Stimulated activated CD4-positive, alpha-beta T cell treated with anti-CD3 and anti-CD28 coated beads, Interleukin-1b, Interleukin-23, amount 100 ng/mL, for 4 hours (primary cell): Measurements from ENCODE around the gene BCORL1.

ENCODE experiments used
- DNase-seq, 2 donors: peaks; one replicate each; pipeline ENCODE4 v3.0.0-alpha.2; 2020; ENCODE audit warnings: low read depth in 2 of 2

Gene BCORL1, protein sequence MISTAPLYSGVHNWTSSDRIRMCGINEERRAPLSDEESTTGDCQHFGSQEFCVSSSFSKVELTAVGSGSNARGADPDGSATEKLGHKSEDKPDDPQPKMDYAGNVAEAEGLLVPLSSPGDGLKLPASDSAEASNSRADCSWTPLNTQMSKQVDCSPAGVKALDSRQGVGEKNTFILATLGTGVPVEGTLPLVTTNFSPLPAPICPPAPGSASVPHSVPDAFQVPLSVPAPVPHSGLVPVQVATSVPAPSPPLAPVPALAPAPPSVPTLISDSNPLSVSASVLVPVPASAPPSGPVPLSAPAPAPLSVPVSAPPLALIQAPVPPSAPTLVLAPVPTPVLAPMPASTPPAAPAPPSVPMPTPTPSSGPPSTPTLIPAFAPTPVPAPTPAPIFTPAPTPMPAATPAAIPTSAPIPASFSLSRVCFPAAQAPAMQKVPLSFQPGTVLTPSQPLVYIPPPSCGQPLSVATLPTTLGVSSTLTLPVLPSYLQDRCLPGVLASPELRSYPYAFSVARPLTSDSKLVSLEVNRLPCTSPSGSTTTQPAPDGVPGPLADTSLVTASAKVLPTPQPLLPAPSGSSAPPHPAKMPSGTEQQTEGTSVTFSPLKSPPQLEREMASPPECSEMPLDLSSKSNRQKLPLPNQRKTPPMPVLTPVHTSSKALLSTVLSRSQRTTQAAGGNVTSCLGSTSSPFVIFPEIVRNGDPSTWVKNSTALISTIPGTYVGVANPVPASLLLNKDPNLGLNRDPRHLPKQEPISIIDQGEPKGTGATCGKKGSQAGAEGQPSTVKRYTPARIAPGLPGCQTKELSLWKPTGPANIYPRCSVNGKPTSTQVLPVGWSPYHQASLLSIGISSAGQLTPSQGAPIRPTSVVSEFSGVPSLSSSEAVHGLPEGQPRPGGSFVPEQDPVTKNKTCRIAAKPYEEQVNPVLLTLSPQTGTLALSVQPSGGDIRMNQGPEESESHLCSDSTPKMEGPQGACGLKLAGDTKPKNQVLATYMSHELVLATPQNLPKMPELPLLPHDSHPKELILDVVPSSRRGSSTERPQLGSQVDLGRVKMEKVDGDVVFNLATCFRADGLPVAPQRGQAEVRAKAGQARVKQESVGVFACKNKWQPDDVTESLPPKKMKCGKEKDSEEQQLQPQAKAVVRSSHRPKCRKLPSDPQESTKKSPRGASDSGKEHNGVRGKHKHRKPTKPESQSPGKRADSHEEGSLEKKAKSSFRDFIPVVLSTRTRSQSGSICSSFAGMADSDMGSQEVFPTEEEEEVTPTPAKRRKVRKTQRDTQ (N-terminal part only)

DNA sequence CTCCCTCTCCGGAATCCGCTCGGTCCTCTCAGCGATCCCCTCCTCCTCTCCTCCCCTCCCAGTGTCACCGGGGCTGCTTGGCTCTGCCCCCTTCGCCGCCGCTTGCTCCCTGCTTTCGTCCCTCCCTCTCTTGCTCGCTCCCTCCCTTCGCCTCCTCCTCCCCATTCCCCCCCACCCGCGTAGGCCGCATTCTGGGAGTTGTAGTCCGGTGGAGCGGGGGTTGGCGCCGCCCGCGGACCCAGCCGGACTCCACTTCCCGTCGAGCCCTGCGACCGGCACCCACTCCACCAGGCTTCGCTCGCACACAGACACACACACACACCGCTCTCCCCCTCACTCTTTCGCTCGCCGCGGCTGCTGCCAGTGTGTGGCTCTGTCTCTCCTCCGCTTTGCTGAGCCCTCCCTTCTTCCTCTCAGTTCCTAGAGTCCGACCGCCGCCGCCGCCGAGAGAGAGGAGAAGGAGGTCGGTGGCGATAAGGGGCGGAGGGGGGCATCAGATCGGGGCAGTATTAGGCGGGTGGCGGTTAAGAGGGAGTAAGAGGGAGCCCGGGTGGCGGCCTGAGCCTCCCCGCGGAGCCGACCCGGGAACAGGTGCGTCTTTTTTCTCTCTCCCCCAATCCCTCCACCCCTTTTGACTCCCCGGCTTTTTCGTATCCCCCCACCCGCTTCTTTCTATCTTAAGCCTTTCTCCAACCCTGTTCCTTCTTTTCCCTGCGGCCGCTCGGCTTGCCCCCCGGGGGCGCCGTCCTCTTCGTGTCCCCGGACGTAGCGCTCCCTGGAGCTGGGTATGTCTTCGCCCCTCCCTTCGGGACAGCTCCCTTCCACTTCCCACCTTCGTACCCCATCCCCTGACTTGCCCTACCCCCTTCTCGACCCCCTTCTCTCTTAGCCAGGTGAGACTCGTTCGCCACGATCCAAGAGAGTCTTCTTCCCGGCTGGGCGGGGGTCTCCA lies at the start of gene BCORL1:
BCORL1 (plus strand) TSS at position 336 of the 952 bp plus-strand sequence. CDS start 22,597 bp downstream, outside the sequence.
- peak; percentile 72 to 77 for DNase-seq

DNA sequence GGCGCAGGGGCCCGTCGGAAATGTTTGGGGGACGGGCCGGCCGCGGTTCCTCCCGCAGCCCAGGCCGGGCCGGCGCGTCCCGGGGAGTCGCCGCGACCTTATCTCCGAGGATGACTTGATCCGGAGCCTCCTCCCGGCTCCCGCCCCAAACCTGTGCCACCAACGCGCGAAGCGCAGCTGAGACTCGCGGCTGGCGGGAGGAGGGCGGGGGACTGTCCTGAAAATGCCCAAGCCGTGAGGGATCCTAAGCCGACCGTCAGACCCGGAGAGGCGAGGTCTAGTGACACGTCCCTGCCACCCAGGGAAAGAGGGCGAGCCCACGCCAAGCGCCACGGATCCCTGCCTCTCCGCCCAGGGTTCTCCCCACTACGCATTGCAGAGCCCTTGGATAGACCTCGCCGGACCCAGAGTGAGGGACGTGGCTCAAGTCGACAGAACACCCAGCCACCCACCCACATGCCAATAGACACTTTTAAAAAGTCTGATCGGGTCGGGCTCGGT lies 49.6 kb upstream of the BCORL1 start:
- DNase-seq, result peak in 1 of 2 donors; percentile 3

DNA sequence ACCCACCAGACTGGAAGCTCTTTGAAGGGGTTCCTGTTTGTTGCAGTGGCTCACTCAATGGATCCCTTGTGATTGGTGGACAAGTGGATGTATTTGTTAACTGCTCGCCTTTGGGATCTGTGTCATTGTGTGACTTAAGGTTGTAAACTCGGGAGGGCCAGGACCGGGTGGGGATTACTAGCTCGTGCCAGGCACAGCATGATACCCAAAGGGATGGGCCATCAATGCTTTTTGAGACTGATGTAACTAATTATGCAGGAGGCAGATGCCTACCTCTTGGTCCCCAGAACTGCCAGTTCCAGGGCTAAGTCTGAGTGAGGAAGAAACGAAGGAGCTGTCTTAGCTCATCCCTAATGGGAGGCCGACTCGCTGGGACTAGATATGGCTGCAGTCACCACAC lies 48.7 kb upstream of the BCORL1 start:
- no peak for DNase-seq

DNA sequence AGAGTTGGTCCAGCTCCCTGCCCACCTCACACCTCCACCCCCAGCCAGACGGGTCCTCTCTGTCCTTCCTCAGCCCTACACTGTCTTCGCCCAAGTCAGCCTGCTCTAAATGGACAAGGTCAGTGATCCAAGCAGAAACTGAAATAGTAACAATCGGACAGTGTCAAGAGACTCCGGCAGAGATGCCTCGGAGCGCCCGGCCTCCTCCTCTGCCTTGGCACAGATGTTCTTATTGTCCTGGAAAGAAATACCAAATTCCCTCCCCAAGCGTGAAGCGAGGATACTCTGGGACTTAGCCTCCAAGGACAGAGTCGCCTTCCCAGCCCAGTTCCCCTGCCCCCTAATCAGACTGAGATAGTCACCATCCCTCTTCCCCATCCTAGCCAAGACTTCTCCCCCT lies 48.0 kb upstream of the BCORL1 start:
- no peak for DNase-seq

DNA sequence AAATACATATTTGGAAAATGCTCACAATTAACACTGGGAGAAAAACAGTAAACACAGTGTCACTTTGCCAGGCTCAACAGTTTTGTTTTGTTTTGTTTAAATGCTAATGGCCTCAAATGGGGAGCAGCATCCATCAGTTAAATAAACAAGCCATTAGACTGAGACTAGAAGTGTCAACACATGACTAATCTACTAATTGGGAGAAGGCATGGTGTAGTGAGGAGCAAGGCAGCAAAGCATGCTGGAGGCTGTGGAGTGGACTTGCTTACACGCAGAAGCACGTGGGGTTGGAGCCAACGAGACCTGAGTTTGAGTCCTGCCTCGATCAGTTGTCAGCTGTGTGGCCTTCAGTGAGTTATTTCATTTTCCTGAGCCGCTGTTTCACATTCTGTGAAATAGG lies 47.5 kb upstream of the BCORL1 start:
- no peak for DNase-seq

DNA sequence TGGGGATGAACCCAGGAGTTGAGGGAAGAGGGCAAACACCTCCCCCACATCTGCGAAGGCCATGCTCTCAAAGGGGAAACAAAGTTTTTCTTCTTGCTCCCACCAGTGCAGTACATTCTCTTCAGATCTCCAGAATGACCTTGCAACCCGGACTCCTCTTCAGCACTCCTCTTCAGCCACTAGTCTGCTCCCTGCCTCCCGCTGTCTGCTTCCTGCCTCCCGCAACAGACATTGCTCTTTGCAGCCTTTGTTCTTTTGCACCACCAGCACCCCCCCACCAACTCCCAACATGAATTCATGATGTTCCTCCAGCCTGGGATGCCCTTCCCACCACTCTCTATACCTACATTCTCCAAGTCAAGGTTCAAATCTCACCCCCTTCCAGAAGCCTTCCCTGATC lies 44.4 kb upstream of the BCORL1 start:
- DNase-seq, result no peak

DNA sequence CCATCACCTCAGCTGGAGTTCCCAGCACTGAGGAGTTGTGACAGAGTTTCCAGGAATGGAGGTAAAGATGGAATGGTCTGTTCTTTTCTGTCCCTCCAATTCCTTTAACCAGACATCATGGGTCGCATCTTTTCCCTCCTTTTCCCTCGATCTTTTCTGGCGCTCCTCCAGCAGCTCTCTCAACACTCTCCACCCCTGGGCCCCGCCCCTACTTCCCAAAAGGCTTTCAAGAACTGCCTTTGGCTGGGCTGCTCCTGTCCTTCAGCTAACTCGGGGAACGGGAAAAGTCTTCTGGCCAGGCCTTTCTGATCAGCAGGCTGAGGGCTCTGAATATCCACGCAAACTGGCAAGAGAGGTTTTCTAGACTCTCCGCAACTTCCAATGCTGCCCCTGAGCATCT lies 42.4 kb upstream of the BCORL1 start:
- no peak for DNase-seq

DNA sequence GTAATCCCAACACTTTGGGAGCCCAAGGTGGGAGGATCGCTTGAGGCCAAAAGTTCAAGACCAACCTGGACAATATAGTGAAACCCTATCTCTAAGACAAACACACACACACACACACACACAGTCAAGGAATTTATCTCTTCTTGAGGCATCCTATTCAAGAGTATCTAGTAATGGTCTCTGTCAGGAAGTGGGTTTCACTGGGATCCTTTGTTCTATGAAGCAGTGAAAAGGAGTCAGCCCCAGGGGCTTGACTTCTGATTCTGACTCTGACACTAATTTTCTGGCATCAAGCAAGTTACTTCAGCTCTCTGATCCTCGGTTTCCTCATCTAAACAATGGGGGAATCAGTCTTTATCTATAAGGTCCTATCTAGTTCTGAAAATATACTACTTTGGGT lies 41.7 kb upstream of the BCORL1 start:
- no peak for DNase-seq

DNA sequence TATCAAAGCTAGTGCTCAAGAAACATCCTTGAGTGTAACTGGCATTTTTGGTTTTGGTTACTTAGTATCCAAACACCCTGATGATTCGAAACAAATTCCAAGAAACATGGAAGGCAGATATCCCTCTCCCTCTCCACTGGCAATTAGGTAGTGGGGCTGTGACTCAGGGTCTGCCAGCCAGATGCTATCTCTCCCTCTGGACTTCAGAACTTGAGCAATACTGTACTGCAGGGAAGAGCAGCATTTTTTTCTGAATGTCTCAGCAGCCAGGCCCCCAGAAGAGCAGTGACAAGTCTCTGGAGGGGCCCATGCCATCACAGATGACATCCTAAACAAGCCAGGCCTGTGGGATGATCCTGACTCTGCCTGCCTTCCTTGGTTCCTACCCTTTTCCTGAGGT lies 37.3 kb upstream of the BCORL1 start:
- no peak for DNase-seq

DNA sequence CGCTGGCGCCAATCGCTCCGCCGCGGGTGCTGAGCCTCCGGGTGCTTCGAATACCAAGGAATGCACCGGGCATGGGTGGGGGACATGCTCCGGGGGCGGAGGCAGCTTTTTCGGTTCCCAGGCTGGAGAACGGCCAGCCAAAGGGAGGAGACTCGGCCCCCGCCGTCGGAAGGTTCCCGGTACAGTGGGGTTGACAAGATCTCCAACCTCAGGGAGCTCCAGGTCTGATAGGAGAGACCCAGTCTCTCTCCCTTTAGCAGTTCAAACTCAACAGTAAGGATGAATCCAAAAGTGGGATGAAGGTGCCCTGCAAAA lies 29.1 kb upstream of the BCORL1 start:
- DNase-seq, result no peak

DNA sequence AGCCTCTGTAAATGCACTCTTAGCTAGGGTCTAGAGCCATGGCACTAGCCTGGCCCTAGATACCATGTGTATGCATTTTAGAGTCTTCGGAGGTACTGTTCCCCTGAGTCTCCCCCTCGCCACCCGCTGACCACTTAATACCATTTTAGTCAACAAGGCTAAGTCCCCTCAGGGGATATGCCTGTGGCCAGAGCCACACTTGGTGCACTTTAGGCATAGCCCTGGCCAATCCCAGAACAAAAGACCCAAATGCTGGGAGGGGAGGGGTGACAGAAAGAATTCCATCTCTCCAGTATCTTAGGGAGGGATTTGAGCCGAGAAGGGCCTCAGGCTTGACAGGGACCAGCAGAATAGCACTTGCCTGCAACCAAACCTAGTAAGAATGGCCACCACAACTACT lies 28.6 kb upstream of the BCORL1 start:
- DNase-seq, result no peak

DNA sequence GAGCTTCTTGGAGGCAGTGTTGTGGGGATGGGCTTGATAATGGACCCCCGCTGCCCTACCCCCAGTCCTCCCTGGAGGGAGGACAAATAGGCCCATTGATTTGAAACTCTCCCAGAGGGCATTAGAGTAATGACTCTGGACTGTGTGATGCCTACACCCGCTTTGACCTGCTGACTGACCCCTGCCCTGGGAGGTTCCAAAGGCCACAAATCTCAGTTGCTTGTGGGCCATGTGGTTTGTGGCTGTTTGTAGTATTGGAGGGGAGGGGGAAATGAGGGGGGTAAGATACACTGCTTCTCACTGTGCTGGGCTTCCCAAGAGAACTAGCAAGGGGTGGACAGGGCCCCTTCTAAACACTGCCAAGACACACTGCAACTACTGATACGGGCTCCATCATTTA lies 27.6 kb upstream of the BCORL1 start:
- no peak for DNase-seq

DNA sequence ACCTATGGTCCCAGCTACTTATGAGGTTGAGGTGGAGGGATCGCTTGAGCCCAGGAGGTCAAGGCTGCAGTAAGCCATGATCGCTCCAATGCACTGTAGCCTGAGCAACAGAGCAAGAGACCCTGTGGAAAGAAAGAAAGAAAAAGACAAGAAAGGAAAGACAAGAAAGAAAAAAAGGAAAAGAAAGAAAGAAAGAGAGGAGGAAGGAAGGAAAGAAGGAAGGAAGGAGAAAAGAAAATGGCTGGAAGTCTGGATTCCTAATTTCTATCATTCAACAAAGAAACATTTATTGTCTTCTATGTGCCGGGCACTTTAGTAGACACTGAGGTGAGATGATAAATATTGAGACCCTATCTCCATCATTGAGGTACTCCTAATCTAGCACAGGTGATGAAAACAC lies 26.8 kb upstream of the BCORL1 start:
- no peak for DNase-seq

DNA sequence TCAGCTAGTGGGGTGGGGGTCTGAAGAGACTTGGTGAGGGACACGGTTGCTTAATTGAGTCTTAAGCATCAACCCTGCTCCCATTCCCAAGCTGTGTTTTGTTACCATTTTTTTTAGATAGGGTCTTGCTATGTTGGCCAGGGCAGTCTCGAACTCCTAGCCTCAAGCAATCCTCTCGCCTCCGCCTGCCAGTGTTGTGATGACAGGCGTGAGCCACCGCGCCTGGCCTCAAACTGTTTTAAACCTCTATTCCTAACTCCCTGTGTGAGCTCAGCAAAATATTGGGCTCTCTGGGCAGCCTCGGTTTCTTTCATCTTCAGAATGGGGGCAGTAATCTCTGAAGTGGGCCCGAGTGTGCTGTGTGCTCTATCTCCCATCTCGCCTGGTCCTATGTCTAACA lies 26.3 kb upstream of the BCORL1 start:
- no peak for DNase-seq

DNA sequence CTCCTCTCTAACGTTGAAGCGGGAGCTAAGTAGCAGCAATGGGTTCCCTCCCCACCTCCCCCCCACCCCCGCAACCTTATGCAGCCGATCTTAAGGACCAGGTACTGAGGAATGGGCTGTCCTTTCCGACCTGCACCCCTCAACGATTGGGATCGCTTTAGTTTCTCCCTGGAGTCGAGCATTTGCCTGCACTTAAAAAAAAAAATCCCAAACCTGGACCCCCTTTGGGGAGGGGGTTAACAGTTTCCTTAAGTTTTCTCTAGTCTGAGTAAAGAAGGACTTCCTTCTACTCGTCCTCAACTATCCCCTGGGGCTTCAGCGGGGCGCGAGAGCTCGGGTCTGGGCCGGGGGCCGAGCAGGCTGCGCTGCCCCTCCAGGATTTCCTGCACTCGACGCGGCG lies 25.7 kb upstream of the BCORL1 start:
- DNase-seq, result no peak

DNA sequence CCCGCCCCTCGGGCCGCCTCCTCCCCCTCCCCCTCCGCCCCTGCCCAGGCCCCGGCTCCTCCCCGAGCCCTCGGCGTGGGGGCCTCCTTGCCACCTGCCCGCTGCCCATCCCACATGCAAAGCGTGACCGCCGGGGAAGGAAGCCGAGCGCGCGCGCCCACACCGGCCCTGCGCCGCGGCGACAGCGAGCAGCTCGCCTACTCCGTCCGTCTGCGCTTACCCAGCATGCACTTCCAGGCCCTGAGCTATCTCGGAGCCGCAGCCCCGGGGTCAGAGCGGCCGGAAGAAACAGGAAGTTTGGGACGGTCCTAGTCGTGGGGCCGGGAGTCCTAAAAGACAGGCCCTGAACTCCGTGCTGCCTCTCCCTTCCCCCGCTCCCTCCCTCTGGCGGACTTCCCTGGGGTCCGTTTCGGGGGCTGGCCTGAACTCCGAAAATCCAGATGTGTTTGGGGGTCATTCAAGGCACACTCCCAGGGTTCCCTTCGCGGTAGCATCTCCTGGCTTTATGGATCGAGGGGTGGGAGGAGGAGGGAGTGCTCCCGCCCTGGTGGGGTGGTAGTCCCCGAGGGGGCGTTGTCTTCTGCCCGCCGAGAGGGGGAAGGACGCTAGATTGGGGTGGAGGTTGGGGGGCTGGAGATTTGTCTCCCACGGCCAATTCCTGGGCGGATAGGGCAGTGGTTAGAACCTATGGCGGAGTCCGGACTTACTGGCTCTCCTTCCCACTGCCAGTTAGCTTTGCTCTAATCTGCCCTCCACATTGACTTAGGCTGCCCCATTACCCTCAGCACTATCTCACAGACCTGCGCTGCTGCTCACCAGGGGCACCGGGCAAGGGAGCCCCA lies 25.0 kb upstream of the BCORL1 start:
- peak; percentile 18 to 29 for DNase-seq

DNA sequence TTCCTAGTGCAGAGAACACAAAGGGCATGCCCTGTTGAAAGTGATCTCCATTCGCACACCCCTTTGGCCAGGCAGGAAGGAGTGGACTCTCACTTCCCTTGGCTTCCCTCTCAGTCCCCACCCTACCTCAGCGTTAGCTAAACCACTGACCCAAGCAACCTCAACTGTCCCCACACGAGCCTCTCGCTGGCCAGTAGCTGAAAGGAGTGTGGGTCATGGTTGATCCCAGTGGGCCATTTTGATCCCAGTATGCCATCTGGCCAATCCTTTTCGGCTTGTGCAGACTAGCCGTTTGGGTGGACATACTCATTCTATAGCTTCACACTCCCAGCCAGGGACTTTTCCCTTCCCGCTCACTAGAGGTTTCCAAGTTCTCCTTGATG lies 24.4 kb upstream of the BCORL1 start:
- no peak for DNase-seq

DNA sequence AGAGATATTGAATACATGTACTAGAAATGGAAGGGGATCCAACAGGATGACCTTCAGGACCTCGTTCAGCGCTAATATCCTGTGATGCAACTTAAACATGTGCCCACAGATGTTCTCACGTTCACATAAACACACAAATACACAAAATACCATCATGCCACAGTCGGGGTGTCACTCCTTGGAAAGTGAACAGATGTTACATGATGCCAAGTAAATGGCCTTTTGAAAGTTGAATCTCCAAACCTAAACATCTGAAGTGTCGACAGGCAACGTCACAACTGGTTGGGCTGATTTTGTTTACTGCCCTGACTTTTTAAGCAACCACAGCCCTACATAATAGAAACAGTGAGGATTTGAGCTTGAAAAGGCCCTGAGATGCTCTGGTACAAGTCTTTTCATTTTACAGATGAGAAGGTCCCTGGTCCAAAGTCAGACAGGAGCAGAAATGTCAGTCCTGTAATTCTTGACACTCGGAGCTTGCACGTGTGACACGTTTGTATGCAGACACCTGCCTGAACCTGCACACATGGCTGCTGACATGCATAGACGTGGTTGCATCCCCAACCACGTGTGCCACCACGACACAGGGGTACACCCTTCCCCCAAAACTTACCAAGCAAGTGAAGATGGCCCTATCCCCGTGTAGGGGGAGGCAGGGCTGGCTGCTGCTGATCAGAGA lies 23.5 kb upstream of the BCORL1 start:
- DNase-seq, result no peak

DNA sequence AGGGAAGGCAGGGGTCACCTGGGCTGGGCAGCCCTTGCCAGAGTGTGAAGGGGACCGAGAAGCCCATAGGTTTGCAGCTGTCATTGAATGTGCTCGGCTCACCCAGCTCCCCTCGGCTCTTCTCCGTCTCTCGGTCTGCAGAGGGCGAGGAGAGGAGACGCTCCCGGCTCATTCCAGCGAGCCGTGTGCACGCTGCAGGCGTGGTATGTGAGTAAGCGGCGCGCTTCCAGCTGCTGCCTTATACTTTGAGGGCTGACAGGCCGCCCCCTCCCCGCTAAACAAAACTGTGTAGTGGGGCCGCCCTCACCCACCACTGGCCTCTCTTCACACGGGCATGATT lies 23.0 kb upstream of the BCORL1 start:
- no peak for DNase-seq
